ENCODE data around the gene PRKCQ.

Gene PRKCQ

DNA sequence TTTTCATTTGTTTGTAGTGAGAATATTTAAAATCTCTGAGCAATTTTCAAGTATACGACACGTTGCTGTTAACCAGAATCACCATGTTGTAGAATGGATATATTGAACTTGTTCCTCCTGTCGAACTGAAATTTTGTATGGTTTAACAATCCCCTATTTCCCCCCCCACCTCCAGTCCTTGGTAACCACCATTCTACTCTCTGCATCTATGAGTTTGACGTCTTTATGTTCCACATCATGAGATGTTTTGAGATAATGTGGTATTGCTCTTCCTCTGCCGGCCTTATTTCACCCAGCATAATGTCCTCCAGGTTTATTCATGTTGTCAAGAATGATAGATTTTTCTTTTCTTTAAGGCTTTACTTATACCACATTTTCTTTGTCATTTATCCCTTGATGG, 17.4 kb upstream of the PRKCQ start:
- H3K36me3 ChIP-seq (replicated peaks in 1 of 2; ENCODE audit: control insufficient read depth in 2 of 2, insufficient read depth in 2 of 2, low read length in 2 of 2): no peaks in the 10 kb centered on the region
- H3K4ac ChIP-seq (ENCODE audit: low read length): no peak overlapping the region
- no CpG with 5 or more reads among the region's 5 CpGs for WGBS, 2 donors (ENCODE audit: extremely low coverage in 2 of 2, insufficient read length in 2 of 2, insufficient replicate concordance in 1 of 2)
- H3K27me3 ChIP-seq (ENCODE audit: control insufficient read depth in 3 of 3, insufficient read depth in 3 of 3, low read depth in 1 of 3, low read length in 3 of 3): peaks cover 0 to 8% (median 0%) of the 10 kb centered on the region in 3 experiments
- H3K9ac ChIP-seq (ENCODE audit: low read depth, low read length, poor library complexity): no peak overlapping the region
- H2BK5ac ChIP-seq (ENCODE audit: low read length): no peak overlapping the region
- H2BK15ac ChIP-seq (ENCODE audit: low read length): no peak overlapping the region
- no peak overlapping the region for H4K8ac ChIP-seq (ENCODE audit: low read depth, low read length)
- no peak overlapping the region for H3K18ac ChIP-seq (ENCODE audit: low read length)
- H3K14ac ChIP-seq (ENCODE audit: low read length): no peak overlapping the region
- no peak overlapping the region for H4K91ac ChIP-seq (ENCODE audit: low read depth, low read length, poor library complexity)
- H3K4me3 ChIP-seq (ENCODE audit: low read length in 2 of 2): no peak overlapping the region
- H2BK12ac ChIP-seq (ENCODE audit: low read length): no peak overlapping the region
- H3K4me2 ChIP-seq (ENCODE audit: insufficient read depth, low read length, poor library complexity, severe bottlenecking): no peak overlapping the region
- H3K23ac ChIP-seq (ENCODE audit: low read depth, low read length, poor library complexity): no peak overlapping the region
- H3K9me3 ChIP-seq (replicated peaks in 1 of 2; ENCODE audit: control insufficient read depth in 2 of 2, insufficient read depth in 1 of 2, low read depth in 1 of 2, low read length in 2 of 2): no peaks in the 10 kb centered on the region
- no peak overlapping the region for H3K27ac ChIP-seq (replicated peaks; ENCODE audit: low read length)
- H3K4me1 ChIP-seq (ENCODE audit: control insufficient read depth in 2 of 2, insufficient read depth in 1 of 2, low read depth in 1 of 2, low read length in 2 of 2): no peaks in the 10 kb centered on the region
- no peak for DNase-seq (ENCODE audit: low spot score)
- H3K79me1 ChIP-seq (ENCODE audit: low read depth, low read length): no peaks in the 10 kb centered on the region
- no peak overlapping the region for H2AFZ ChIP-seq (ENCODE audit: low read length)
- no peak overlapping the region for H2BK120ac ChIP-seq (ENCODE audit: low read depth, low read length)
- no peak overlapping the region for H2AK5ac ChIP-seq (ENCODE audit: low read depth, low read length)

DNA sequence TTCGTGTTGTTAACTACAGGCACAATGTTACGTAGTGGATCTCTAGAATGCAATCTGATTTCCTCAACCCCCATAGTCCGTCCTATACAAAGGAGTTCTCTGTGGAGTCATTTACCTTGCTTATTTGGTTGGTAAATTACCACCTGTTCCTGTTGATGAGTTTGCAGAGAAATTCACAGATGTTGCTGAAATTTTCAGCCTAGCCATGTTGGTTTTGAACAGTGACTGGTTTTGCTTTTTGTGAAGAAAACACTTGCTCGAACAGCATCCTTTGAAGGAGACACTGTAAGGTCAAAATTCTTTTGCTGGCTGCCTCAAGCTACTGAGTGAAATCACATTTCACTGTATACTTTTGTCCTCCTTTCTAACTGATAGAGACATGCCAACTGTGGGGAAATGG, 15.4 kb upstream of the PRKCQ start:
- Histone ChIP-seq H3K27ac (replicated peaks; ENCODE audit: low read length) (no peak overlapping the region), H2BK5ac (ENCODE audit: low read length) (no peak overlapping the region), H3K18ac (ENCODE audit: low read length) (no peak overlapping the region), H3K27me3 (ENCODE audit: control insufficient read depth in 3 of 3, insufficient read depth in 3 of 3, low read depth in 1 of 3, low read length in 3 of 3) (peaks cover 0 to 6% (median 0%) of the 10 kb centered on the region in 3 experiments), H2BK15ac (ENCODE audit: low read length) (no peak overlapping the region), H3K4me3 (ENCODE audit: low read length in 2 of 2) (no peak overlapping the region), H3K4ac (ENCODE audit: low read length) (no peak overlapping the region), H3K9me3 (replicated peaks in 1 of 2; ENCODE audit: control insufficient read depth in 2 of 2, insufficient read depth in 1 of 2, low read depth in 1 of 2, low read length in 2 of 2) (no peaks in the 10 kb centered on the region), H2AFZ (ENCODE audit: low read length) (no peak overlapping the region), H3K79me1 (ENCODE audit: low read depth, low read length) (no peaks in the 10 kb centered on the region), H3K9ac (ENCODE audit: low read depth, low read length, poor library complexity) (no peak overlapping the region), H2AK5ac (ENCODE audit: low read depth, low read length) (no peak overlapping the region), H3K23ac (ENCODE audit: low read depth, low read length, poor library complexity) (no peak overlapping the region), H4K91ac (ENCODE audit: low read depth, low read length, poor library complexity) (no peak overlapping the region), H3K4me1 (ENCODE audit: control insufficient read depth in 2 of 2, insufficient read depth in 1 of 2, low read depth in 1 of 2, low read length in 2 of 2) (no peaks in the 10 kb centered on the region), H2BK12ac (ENCODE audit: low read length) (no peak overlapping the region), H3K14ac (ENCODE audit: low read length) (no peak overlapping the region), H3K4me2 (ENCODE audit: insufficient read depth, low read length, poor library complexity, severe bottlenecking) (no peak overlapping the region), H4K8ac (ENCODE audit: low read depth, low read length) (no peak overlapping the region), H2BK120ac (ENCODE audit: low read depth, low read length) (no peak overlapping the region), H3K36me3 (replicated peaks in 1 of 2; ENCODE audit: control insufficient read depth in 2 of 2, insufficient read depth in 2 of 2, low read length in 2 of 2) (no peaks in the 10 kb centered on the region)
- DNase-seq (ENCODE audit: low spot score): no peak
- WGBS, 2 donors (ENCODE audit: extremely low coverage in 2 of 2, insufficient read length in 2 of 2, insufficient replicate concordance in 1 of 2): no CpG with 5 or more reads among the region's 4 CpGs

DNA sequence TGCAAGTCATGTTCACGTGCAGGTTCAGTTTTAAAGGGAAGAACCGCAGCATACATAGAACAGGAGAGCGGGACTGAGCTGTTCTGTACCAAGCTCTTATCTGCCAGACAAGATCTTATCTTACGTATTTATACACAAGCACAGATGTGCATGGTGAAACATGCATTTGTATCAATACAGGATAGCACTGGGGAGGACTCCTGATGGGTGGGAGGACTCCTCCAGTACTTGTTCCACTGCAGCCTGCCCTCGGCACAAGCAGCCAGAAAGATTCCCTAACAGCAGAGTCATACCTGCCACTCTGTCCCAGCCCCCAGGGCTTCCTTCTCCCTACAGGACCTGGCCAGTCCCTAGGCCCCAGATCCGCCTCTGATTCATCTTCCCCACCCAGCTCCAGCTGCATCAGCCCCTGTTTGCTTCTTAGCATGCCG, 13.2 kb upstream of the PRKCQ start:
- no peak overlapping the region for H2BK15ac ChIP-seq (ENCODE audit: low read length)
- WGBS, 2 donors (ENCODE audit: extremely low coverage in 2 of 2, insufficient read length in 2 of 2, insufficient replicate concordance in 1 of 2): no CpG with 5 or more reads among the region's 7 CpGs
- H4K91ac ChIP-seq (ENCODE audit: low read depth, low read length, poor library complexity): no peak overlapping the region
- H3K4me2 ChIP-seq (ENCODE audit: insufficient read depth, low read length, poor library complexity, severe bottlenecking): no peak overlapping the region
- H3K4me1 ChIP-seq (ENCODE audit: control insufficient read depth in 2 of 2, insufficient read depth in 1 of 2, low read depth in 1 of 2, low read length in 2 of 2): no peaks in the 10 kb centered on the region
- no peak overlapping the region for H3K27ac ChIP-seq (replicated peaks; ENCODE audit: low read length)
- H3K4ac ChIP-seq (ENCODE audit: low read length): no peak overlapping the region
- H3K14ac ChIP-seq (ENCODE audit: low read length): no peak overlapping the region
- no peak overlapping the region for H2AFZ ChIP-seq (ENCODE audit: low read length)
- H3K27me3 ChIP-seq (ENCODE audit: control insufficient read depth in 3 of 3, insufficient read depth in 3 of 3, low read depth in 1 of 3, low read length in 3 of 3): peaks cover 0 to 6% (median 0%) of the 10 kb centered on the region in 3 experiments
- H3K9ac ChIP-seq (ENCODE audit: low read depth, low read length, poor library complexity): no peak overlapping the region
- H3K18ac ChIP-seq (ENCODE audit: low read length): no peak overlapping the region
- H3K4me3 ChIP-seq (ENCODE audit: low read length in 2 of 2): no peak overlapping the region
- no peak for DNase-seq (ENCODE audit: low spot score)
- H2BK5ac ChIP-seq (ENCODE audit: low read length): no peak overlapping the region
- H2AK5ac ChIP-seq (ENCODE audit: low read depth, low read length): no peak overlapping the region
- no peaks in the 10 kb centered on the region for H3K79me1 ChIP-seq (ENCODE audit: low read depth, low read length)
- no peak overlapping the region for H2BK120ac ChIP-seq (ENCODE audit: low read depth, low read length)
- H3K9me3 ChIP-seq (replicated peaks in 1 of 2; ENCODE audit: control insufficient read depth in 2 of 2, insufficient read depth in 1 of 2, low read depth in 1 of 2, low read length in 2 of 2): no peaks in the 10 kb centered on the region
- no peak overlapping the region for H4K8ac ChIP-seq (ENCODE audit: low read depth, low read length)
- no peaks in the 10 kb centered on the region for H3K36me3 ChIP-seq (replicated peaks in 1 of 2; ENCODE audit: control insufficient read depth in 2 of 2, insufficient read depth in 2 of 2, low read length in 2 of 2)
- H3K23ac ChIP-seq (ENCODE audit: low read depth, low read length, poor library complexity): no peak overlapping the region
- H2BK12ac ChIP-seq (ENCODE audit: low read length): no peak overlapping the region

DNA sequence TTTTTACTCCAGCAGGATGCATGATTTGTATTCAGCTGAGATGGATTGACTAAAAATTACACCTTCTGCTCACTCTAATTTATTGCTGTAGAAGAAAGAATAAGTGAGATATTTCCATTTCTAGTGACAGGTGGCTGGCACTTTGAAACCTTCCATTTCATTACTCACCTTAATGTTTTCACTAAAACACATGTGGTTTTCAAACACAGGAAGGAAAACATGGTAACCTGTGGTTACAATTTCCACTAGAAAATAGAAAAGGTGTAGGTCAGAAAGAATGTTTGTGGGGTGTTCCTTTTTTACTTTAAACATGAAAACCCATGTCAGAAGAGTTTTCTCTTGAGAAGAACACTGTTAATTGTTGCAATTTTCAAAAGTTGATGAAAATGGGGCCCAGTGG, 12.0 kb upstream of the PRKCQ start:
- Histone ChIP-seq H3K14ac (ENCODE audit: low read length) (no peak overlapping the region), H4K8ac (ENCODE audit: low read depth, low read length) (no peak overlapping the region), H2AK5ac (ENCODE audit: low read depth, low read length) (no peak overlapping the region), H2BK12ac (ENCODE audit: low read length) (no peak overlapping the region), H4K91ac (ENCODE audit: low read depth, low read length, poor library complexity) (no peak overlapping the region), H3K9ac (ENCODE audit: low read depth, low read length, poor library complexity) (no peak overlapping the region), H2BK5ac (ENCODE audit: low read length) (no peak overlapping the region), H3K4me2 (ENCODE audit: insufficient read depth, low read length, poor library complexity, severe bottlenecking) (no peak overlapping the region), H2BK15ac (ENCODE audit: low read length) (no peak overlapping the region), H2BK120ac (ENCODE audit: low read depth, low read length) (no peak overlapping the region), H3K18ac (ENCODE audit: low read length) (no peak overlapping the region), H2AFZ (ENCODE audit: low read length) (no peak overlapping the region), H3K27me3 (ENCODE audit: control insufficient read depth in 3 of 3, insufficient read depth in 3 of 3, low read depth in 1 of 3, low read length in 3 of 3) (peaks cover 0 to 6% (median 0%) of the 10 kb centered on the region in 3 experiments), H3K79me1 (ENCODE audit: low read depth, low read length) (no peaks in the 10 kb centered on the region), H3K4ac (ENCODE audit: low read length) (no peak overlapping the region), H3K36me3 (replicated peaks in 1 of 2; ENCODE audit: control insufficient read depth in 2 of 2, insufficient read depth in 2 of 2, low read length in 2 of 2) (no peaks in the 10 kb centered on the region), H3K4me1 (ENCODE audit: control insufficient read depth in 2 of 2, insufficient read depth in 1 of 2, low read depth in 1 of 2, low read length in 2 of 2) (no peaks in the 10 kb centered on the region), H3K27ac (replicated peaks; ENCODE audit: low read length) (no peak overlapping the region), H3K9me3 (replicated peaks in 1 of 2; ENCODE audit: control insufficient read depth in 2 of 2, insufficient read depth in 1 of 2, low read depth in 1 of 2, low read length in 2 of 2) (no peaks in the 10 kb centered on the region), H3K4me3 (ENCODE audit: low read length in 2 of 2) (no peak overlapping the region), H3K23ac (ENCODE audit: low read depth, low read length, poor library complexity) (no peak overlapping the region)
- DNase-seq (ENCODE audit: low spot score): no peak
